Measurements from ENCODE around the gene RTKN. TPM values are rescaled to one million over a fixed set of nuclear protein-coding genes. Genes with fewer than 3 reads are reported as not detected.

Gene RTKN
- total RNA-seq, 1 donor from 2014 or later, result 86.4 TPM

GRCh38 chr2:74384051-74384450, 57.7 kb downstream of the RTKN start:
- H3K27ac Mint-ChIP-seq, result no peak overlapping the region
- peaks cover 10% of the 10 kb centered on the region for H3K4me1 Mint-ChIP-seq
- no peak for DNase-seq (ENCODE audit: low spot score in 2 of 2, unreplicated experiment in 2 of 2)
- H3K4me3 Mint-ChIP-seq, result no peak overlapping the region
- H3K27me3 Mint-ChIP-seq (ENCODE audit: low read depth), result no peaks in the 10 kb centered on the region
- no peak for TF ChIP-seq CTCF (IDR thresholded peaks at IDR 0.05; ENCODE audit: unreplicated experiment)
- no peaks in the 10 kb centered on the region for H3K36me3 Mint-ChIP-seq
- H3K9me3 Mint-ChIP-seq, result no peaks in the 10 kb centered on the region

GRCh38 chr2:74383254-74383653, 58.5 kb downstream of the RTKN start:
- no peak overlapping the region for H3K4me3 Mint-ChIP-seq
- H3K27ac Mint-ChIP-seq, result no peak overlapping the region
- no peak for DNase-seq (ENCODE audit: low spot score in 2 of 2, unreplicated experiment in 2 of 2)
- H3K36me3 Mint-ChIP-seq, result no peaks in the 10 kb centered on the region
- no peaks in the 10 kb centered on the region for H3K9me3 Mint-ChIP-seq
- TF ChIP-seq CTCF (IDR thresholded peaks at IDR 0.05; ENCODE audit: unreplicated experiment), result no peak
- H3K27me3 Mint-ChIP-seq (ENCODE audit: low read depth), result no peaks in the 10 kb centered on the region
- H3K4me1 Mint-ChIP-seq, result peaks cover 10% of the 10 kb centered on the region

- DNase-seq (ENCODE audit: low spot score in 2 of 2, unreplicated experiment in 2 of 2), result no peak
- H3K4me1 Mint-ChIP-seq, result peaks cover 10% of the 10 kb centered on the region
- no peak for TF ChIP-seq CTCF (IDR thresholded peaks at IDR 0.05; ENCODE audit: unreplicated experiment)
- H3K27ac Mint-ChIP-seq, result no peak overlapping the region
- no peak overlapping the region for H3K4me3 Mint-ChIP-seq
- H3K9me3 Mint-ChIP-seq, result no peaks in the 10 kb centered on the region
- H3K36me3 Mint-ChIP-seq, result no peaks in the 10 kb centered on the region
- no peaks in the 10 kb centered on the region for H3K27me3 Mint-ChIP-seq (ENCODE audit: low read depth)
These were observed 60.0 kb downstream of the RTKN start for GRCh38 chr2:74381751-74382150.

DNA sequence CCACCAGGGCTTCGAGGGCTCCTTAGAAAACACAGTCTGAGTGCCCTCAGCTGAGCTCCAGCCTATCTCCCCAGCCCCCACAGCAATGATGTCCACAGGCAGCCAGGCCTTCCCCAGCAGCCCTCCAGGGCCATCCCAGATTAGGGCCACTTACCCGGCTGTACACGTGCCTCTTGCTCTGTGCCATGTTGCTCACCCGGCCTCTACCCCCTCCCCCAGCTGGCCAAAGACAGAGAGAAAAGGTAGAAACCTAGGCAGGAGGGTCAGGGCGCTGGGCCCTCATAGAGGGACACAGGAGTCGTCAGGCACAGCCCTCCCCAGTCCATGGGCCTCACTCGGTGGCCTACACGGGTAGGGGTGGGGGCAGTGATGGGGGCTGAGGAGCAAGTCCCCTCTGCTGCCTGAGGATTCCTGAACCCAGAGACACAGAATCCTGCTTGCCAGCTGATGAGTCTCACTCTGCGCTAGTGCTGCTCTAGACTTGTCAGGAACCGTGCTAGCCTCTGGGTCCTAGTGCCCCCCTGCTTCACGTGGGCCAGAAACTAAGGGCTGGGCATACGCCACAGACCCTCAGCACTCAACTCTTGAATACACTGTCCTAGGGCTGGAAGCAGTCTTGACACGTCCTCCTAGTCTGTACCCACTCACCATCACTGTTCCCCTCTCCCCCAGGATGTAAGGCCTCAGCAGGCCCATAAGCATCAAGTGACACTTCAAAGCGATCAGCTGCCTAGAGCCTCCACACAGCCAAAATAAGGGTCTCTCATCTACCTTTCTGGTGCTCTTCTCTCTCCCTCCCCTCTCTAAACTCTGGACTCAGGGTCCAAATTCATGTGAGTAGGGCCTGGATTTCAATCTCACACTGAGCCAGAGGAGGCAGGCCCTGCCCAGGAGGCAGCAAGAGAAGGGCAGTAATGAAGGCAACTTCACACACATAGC, 61.6 kb downstream of the RTKN start, which contains the start of gene DCTN1:
TSS of gene DCTN1 (minus strand) at position 461 of the 939 bp plus-strand sequence. CDS start at position 187, 274 bp downstream.
- no peaks in the 10 kb centered on the region for H3K27me3 Mint-ChIP-seq (ENCODE audit: low read depth)
- peaks cover 12% of the 10 kb centered on the region for H3K4me1 Mint-ChIP-seq
- H3K9me3 Mint-ChIP-seq, result no peaks in the 10 kb centered on the region
- peak within 1 kb of the TSS; percentile 76 for H3K27ac Mint-ChIP-seq
- DNase-seq (ENCODE audit: low spot score in 2 of 2, unreplicated experiment in 2 of 2), result no peak
- peak within 1 kb of the TSS; percentile 49 for H3K4me3 Mint-ChIP-seq
- no peaks in the 10 kb centered on the region for H3K36me3 Mint-ChIP-seq
- TF ChIP-seq CTCF (IDR thresholded peaks at IDR 0.05; ENCODE audit: unreplicated experiment), result no peak

DNA sequence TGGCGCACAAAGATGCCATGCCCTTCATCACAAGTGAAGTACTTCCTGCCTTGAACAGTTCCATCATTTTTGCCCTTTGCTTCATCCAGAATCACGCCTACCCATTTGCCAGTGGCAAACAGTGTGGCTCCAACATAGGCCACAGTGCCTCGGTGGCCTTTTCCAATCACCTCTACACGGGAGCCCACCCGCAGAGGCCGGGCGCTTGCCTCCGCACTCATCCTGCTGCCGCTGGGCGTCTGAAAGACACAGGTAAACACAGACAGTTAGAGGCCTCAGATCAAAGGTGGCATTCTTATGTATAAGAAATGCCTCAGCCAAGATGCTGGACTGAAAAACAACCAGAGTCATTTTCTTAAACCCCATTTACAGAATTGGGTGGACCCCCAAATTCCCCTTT, 63.7 kb downstream of the RTKN start:
- no peaks in the 10 kb centered on the region for H3K36me3 Mint-ChIP-seq
- no peaks in the 10 kb centered on the region for H3K9me3 Mint-ChIP-seq
- no peak overlapping the region for H3K4me3 Mint-ChIP-seq
- no peaks in the 10 kb centered on the region for H3K27me3 Mint-ChIP-seq (ENCODE audit: low read depth)
- H3K27ac Mint-ChIP-seq, result no peak overlapping the region
- H3K4me1 Mint-ChIP-seq, result peaks cover 25% of the 10 kb centered on the region
- TF ChIP-seq CTCF (IDR thresholded peaks at IDR 0.05; ENCODE audit: unreplicated experiment), result no peak
- DNase-seq (ENCODE audit: low spot score in 2 of 2, unreplicated experiment in 2 of 2), result no peak

Measured in mesothelial cell of epicardium (in vitro differentiated cells).